Limb (tissue), 2 donors: Measurements from ENCODE around the gene TBC1D8.

Experiments
- DNase-seq, 2 donors: peaks; one replicate each; pipeline ENCODE4 v3.0.0-alpha.2; 2016; ENCODE audit errors: extremely low spot score in 2 of 2

TBC1D8 gene

DNA sequence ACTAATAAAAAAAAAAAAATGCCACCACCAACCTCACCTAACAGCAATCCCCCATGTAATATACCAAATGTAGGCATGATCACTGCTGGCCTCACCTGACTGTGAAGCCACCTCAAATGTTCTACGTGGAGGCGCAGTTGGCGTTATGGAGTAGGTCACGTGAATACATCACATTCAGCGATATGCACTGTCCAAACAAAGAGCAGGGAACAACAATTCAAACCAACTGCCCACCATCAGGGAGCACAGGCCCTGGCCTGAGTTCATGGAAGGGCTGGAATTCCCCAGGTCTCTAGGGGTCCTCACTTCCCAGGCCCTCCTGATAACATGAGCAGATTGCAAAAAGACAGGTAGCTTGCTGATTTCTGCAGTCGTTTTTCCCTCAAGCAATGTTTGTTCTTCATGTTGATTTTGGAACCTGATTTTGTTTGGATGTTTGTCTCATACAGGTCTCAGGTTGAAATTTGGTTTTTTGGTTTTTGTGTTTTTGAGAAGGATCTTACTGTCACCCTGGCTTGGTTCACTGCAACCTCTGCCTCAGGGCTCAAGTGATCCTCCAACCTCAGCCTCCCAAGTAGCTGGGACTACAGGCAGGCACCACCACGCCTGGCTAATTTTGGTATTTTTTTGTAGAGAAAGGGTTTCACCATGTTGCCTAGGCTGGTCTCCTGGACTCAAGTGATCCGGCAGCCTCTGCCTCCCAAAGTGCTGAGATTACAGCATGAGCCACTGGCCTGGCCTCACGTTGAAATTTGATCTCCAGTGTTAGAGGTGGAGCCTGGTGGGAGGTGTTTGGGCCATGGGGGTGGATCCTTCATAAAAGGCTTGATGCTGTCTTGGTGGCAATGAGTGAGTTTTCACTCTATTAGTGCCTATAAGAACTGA, 15.5 kb downstream of the TBC1D8 start:
- no peak for DNase-seq

DNA sequence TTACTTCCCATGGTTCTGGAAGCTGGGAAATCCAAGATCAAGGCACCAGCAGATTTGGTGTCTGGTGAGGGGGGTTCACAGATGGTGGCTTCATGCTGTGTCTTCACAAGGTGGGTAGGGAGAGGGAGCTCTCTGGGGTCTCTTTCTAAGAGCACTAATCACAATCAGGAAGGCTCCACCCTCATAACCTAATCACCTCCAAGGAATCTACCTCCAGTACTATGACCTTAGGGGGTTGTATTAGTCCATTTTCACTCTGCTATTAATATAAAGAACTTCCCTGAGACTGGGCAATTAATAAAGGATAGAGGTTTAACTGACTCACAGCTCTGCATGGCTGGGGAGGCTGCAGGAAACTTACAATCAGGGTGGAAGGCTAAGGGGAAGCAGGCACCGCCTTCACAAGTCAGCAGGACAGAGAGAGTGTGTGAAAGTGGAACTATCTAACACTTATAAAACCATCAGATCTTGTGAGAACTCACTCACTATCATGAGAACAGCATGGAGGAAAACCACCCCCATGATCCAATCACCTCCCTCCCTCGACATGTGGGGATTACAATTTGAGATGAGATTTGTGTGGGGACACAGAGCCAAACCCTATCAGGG, 17.6 kb downstream of the TBC1D8 start:
- DNase-seq = no peak

DNA sequence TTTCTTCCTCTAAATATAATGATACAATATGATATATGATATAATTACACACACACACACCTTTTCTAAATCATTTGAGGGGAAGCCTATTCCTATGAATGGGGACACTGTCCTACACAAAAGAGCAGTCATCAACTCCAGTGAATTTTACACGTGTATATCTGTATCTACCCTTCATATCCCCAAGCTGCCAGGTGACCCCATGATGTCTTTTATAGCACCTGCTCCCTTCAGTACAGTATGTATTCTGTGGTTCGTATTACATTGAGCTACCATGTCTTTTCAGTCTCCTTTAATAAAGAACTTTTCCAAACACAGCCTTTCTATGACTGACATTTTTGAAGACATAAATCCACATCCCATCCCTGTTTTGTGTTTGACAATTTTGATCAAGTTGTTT, 19.0 kb downstream of the TBC1D8 start:
- DNase-seq = no peak

DNA sequence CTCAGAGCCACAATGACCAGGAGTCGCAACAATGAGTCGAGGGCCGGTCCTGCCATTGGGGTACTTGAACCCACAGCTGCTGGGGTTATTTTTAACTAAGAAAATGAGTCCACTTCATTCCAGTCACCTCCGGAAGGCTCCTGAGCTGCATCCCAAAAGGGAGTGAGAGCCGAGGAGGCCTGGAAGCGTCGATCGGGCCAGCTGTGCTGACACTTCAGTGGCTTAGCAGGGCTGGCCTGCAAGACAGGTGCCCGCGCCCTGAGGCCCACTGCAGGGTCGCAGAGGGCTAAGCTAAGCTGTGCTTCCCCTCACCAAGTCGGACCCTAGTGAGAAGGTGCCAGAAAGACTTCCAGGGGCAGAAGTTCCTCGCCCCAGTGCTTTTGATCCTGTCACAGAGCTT, 21.1 kb downstream of the TBC1D8 start:
- DNase-seq = no peak

DNA sequence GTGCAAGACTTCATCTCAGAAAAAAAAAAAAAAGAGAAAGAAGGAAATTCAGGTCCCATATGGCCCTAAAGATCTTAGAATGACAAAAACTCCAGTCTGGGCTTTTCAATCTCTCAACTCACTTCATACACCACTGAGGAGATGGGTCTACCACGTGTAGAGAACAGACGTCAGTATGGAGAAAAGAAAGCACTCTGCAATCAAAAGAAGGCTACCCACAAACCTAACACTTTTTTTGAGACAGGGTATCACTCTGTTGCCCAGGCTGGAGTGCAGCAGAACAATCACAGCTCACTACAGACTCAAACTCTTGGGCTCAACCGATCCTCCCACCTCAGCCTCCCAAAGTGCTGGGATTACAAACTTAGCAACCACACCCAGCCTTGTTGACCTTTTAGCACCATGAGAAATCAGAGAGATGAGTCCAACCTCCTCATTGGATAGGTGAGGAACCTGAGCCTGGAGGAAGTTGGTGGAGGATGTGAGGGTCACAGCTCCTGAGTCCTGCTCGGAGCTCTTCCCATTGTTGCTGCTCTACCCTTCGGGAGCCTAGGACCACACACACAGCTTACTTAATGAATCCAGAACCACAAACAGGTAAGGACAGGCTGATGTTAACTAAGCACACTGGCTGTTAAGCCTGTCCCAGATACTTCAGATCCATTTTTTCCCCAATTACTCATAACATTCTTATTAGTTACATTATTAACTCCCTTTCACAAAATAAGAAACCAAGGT, 23.7 kb downstream of the TBC1D8 start:
- DNase-seq = no peak

DNA sequence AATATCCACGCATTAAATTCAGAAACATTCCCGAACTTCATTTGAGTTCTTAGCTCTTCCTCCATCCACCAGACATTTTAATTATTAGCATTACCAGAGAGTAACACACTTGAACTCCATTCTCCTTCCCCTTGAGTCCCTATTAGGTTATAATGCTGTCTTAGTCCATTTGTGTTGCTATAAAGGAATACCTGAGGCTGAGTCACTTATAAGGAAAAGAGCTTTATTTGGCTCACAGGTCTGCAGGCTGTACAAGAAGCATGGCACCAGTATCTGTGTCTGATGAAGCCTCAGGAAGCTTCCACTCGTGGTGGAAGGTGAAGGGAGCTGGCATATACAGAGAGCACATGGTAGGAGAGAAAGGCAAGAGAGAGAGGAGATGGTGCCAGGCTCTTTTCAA, 25.4 kb downstream of the TBC1D8 start:
- DNase-seq = no peak

DNA sequence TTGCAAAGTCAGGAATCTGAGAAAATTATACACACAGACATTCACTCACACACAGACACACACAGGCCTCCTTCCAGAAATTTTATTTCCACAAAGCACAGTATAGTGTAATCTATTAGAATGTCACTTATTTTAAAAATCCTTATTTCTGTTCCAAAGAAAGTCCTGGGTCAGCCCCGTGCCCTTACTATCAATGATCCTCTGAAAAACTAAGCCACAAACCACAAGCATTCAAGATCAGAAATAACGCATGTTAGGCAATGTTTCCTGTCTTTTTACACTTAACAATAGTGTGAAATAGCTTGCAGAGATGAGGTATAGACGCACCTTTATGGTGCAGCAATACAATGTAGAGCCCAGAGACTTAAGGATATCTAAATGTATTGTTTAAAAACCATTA, 25.8 kb downstream of the TBC1D8 start:
- DNase-seq = no peak

DNA sequence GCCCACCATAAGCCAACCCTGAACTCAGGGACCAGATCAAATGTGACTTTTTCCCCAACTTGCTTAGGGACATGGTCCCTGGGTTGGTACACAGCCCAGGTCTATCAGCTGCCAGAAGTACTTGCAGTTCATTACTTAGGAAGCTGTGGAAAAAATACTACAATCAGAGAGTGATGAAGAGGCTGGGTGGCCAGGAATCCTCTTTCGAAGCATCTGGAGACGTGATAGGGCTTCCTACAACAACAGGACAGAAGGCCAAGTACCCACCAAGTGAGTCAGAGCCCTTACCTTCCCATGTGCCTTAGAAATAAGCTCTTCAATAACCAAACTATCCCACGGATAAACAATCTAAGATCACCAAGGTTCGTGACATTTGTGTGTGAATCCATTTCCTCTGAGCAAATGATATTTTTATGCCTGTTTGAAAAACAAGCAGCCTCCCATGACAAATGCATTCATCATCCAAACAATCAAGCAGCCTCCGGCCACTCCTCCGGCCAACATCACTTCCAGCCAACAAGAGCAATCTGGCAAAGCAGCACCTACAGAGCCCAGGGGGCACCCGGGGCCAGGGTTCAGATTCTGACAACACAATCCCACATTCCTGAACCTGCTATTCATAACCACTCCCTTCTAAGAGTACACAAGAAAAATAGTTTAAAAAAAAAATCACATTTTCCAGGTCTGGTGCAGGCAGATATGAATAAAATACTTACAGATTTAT, 26.4 kb downstream of the TBC1D8 start:
- DNase-seq = no peak

DNA sequence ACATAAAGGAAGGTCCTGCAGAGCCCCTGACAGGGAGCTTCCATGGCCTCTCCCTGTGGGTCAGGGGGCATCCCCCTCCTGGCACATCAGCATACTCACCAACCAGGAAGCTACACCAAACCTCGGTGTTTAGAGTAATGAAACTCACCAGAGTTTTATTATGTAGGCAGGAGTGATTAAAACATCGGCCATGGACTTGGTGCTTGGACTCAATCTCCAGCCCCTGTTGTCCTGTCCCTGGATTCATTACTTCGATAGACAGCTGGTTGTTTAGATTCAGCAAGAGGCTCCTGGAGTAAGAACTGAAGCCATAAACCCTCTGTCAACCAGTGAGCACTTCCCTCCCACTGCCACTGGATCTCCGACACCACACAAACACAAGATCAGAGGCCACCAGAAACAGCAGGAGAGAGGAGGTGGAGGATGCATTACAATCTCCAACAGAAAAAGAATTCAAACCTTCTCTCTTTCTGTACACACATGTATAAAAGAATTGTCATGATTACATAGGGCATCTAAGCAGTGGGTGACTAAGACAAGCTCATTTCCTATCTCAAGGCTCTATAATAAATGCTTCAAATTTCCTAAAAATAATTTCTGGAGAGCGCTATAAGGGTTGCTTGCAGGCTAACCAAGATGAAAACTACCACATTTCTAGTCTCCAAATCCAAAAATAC, 27.2 kb downstream of the TBC1D8 start:
- DNase-seq = no peak

DNA sequence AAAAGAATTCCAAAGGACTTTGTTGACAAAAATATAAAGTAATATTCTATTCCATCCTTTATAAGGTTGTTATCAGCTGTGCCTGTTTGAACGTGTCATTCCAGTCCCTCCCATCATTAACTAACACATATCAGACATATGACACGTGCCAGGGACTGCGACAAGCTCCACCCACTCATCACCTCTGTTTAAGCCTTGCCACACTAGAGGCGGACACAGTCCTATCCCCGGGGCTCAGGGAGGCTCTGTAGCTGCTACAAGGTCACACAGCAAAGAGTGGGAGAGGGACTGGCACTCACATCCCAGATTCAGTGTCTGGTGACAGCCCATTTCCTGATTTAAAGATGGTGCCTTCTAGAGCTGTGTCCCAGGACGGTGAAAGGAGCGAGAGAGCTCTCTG, 30.0 kb downstream of the TBC1D8 start:
- DNase-seq = no peak

DNA sequence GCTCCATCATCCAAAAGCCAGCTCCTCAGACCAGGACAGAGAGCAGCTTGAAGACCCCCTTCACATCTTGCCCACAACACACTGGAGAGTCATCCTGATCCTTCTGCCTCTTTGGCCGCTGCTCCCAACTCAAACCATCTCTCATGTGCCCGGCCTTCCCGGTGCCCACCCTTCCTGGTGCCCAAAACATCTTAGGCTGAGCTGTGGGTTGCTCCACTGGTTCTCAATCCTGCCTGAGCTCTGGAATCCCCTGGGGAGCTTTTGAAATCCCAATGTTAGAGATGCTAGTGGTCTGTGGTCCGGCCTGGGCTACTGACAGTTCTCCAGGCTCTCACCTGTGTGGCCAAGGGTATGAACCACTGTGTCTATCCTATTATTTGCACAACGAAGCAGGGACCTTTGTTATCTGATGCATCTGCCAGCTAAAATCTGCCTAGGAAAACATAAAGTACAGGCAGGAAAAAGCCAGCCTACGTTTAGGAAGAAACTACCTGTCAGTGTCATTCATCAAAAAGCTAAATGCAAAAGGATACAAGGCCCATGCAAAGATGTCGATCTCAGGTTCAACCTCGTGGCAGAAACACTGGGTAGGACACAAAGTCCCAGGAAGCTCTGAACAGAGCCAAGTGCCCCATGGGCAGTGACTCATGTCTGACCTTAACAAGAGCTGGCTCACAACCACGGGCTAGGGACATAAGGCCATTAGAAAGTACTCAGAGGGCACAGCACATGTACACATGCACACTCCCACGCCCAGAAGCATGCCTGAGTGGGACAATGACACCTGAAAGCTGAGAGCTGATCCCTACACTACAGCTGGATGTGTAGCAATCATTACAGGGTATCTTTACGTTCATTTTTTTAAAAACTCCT, 30.8 kb downstream of the TBC1D8 start:
- DNase-seq = no peak

DNA sequence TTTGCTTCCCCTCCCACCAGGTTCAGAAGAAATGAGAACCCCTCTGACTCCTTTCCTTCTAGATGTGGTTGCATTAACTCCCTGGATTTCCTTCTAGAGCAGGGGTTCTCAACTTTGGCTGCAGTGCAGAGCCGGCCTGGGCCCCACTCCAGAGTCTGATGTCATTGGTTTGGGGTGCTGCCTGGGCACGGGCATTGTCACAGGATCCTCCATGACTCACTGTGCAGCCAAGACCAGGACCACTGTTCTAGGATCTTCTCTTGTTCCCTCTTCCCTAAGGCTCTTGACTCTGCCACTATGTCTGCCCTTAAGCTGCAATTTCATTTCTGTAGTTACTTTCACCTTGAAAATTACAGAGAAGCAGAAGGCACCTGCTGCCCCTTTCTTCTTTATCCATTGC, 31.8 kb downstream of the TBC1D8 start:
- DNase-seq = no peak

DNA sequence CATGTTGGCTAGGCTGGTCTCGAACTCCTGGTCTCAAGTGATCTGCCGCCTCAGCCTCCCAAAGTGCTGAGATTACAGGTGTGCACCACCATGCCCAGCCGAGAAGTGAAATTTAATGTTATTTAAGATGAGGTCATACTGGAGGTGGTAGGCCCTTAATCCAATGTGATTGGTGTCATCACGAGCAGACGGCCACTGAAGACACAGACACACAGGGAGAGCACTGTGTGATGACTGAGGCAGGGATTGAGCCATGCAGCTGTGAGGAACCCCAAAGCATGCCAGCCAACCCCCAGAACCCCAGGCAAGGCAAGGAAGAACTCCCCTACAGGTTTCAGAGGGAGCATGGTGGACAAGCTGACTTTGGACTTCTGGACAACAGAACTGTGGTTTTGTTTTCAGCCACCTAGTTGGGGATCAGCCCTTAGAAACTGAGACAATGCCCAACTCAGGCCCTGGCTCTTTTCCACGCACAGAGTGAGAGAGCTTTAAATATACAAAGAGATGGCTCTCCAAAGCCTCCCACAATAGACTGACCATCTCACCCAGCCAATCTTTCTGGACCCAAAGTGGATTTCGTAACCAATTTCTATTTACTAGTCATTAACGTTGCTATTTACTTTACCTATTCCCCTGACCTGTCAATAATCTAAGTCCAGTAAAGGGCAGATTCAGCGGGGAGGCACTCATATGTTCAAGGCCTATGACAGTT, 34.2 kb downstream of the TBC1D8 start:
- DNase-seq = no peak

DNA sequence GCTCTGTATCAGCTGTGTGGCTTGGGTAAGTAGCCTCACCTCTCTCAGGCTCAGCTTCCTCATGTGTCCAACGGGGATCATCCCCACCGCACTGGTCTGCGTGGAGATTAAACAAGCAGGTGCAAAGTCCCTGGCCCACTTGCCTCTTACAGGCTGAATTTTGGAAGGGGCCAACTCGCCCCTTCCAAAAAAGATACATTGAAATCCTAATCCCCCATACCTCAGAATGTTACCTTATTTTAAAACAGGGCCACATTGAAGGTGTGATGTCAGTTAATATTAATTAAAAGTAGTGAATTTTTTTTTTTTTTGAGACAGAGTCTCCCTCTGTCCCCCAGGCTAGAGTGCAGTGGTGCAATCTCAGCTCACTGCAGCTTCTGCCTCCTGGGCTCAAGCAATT, 34.8 kb downstream of the TBC1D8 start:
- no peak for DNase-seq

DNA sequence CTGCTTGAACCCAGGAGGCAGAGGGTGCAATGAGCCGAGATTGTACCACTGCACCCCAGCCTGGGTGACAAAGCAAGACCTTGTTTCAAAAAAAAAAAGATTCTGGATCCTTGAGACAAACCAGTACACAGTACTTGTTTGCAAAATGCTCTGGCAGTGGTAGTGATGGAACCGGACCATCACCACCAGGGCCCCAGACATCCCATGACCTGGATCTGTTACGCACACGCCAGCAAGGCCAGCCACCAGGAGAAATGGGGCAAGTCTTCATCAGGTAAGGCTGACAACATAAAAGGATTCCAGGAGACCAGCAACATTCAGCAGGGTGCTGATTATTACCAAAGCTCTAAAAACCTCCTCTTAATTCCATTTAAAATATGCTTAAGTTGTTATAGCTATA, 35.5 kb downstream of the TBC1D8 start:
- no peak for DNase-seq

DNA sequence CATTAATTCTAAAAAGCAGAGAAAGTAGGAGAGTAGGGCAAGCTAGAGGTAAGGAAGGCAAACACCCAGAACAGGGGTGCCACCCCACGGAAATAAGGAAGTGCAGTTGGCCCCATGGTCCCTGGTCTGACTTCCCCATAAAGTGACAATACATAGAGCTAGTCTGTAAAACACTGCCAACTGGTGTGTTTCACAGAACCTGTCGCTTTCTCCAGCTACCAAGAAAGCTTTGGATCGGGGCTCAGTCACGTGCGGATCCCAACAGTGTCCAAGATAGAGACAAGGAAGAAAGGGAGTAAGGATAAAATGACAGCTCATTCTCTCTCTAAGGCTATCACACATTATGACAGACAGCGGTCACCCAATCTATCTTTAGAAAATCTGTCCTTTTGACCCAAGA, 36.4 kb downstream of the TBC1D8 start:
- no peak for DNase-seq

DNA sequence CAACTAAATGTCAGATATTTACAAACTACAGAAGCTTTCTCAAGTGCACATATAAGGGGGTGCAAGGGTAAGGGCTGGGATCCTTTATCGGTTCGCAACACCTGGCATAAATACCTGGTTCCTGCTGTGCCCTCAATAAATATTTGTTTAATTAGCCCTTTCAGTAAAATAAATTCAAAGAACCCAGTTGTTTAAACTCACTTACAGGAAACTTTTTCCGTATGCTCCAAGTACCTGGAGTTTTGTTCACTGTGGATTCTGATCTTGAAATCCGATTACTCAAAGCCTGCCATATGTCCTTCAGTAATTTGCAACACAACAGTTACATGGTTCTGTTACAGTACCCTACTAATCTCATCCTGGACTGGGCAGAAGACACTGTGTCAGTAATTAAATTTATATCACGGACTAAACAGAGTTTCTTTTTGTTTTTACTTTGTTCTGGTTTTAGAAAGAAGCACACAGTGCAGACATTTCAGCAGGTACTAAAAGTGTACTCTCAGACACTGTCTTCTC, 36.9 kb downstream of the TBC1D8 start:
- DNase-seq = no peak

DNA sequence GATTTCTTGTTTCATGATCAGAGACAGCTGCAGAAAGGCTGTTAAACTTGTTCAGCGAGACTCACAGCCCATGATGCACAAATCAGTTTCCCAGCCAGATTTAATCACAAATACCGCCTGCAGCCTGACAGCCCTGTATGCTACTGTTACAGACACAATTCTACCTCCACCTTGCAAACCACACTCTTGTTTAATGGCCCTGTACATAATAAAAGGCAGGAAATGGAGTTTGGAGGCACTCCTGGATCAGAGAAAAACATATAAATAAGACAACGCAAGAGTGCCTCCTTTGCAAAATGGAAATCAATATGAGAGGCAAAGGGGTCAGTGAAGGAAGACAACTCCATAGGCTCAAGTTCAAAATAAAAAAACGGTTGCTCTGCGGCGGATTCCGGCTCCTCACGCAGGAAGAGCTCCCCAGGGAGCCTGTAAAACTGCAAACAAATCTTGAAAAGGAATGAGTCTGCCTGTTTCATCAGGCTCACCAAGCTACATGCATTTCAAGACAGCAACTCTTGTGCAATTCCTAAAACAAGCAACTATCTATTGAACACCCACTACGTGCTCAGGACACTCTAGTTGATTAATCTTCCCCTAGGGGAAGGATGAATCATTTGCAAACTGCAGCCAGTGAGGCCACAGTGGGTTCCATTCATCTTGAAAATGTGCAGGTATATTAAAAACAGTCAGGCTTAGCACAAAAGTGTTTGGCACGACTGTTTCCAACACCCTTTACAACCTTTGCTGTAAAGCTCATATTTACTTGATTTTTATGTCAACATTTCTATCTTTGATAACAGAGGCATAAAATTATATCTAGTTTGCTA, 37.5 kb downstream of the TBC1D8 start:
- peak in 1 of 2 donors; percentile 14 for DNase-seq

DNA sequence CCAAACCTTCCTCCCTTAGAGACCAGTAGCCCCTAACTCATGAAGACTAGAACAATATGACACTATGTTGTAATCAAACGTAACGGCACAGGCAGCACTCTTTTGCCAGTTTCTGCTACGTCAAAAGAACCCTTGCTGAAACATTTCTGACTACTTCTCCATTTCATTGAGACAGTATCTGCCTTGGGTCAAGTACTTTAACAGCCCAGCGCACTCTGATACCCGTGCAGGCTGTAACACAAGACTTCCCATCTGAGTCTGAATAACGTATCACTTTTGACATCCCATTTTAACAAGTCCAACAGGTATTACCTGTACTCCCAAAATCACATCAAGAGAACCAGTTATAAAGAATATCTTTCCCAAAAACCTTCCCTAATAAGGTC, 38.4 kb downstream of the TBC1D8 start:
- DNase-seq = no peak
